OCI-LY7 (cell line): Measurements from ENCODE around the gene KCTD2. TPM values are rescaled to one million over a fixed set of nuclear protein-coding genes. Genes with fewer than 3 reads are reported as not detected.
A peak's percentile ranks its signal among the peaks of the same experiment; 100 is the strongest.

Experiments used
- BruUV-seq: library from RNA; stranded (reverse); fragments of 400-500 nt; replicated peaks from 2 replicates; lab custom pipeline; 2021; lab: Mats Ljungman, UMichigan
- CTCF ChIA-PET: fragments of 300-600 bp; sonication (Branson Sonifier 250); formaldehyde crosslinking; loops from one replicate; lab custom pipeline; 2022; ENCODE audit warnings: antibody characterized with exemption; ENCODE audit not compliant: unreplicated experiment; lab: Charles Lee
- POLR2A ChIA-PET: fragments of 300-600 bp; sonication (Branson Sonifier 250); formaldehyde crosslinking; loops from one replicate; lab custom pipeline; 2022; ENCODE audit warnings: antibody characterized with exemption; lab: Charles Lee
- DNase-seq: peaks from one replicate; pipeline ENCODE4 v3.0.0-alpha.2; 2015; ENCODE audit warnings: low spot score
- H2AFZ ChIP-seq: fragments of 200-600 bp; sonication (generic), shearing (Covaris generic); 2 replicates; pipeline ENCODE4 v1.6.1; 2014; ENCODE audit warnings: mild to moderate bottlenecking, antibody characterized with exemption, low read length, moderate library complexity
- H3K27ac ChIP-seq: fragments of 200-600 bp; sonication (generic); 2 replicates; pipeline ENCODE4 v1.5.1; 2014; ENCODE audit warnings: mixed run types, low read depth, mild to moderate bottlenecking, moderate library complexity, low read length, inconsistent platforms; ENCODE audit not compliant: poor library complexity, severe bottlenecking
- H3K36me3 ChIP-seq: fragments of 200-600 bp; sonication (generic); 2 replicates; pipeline ENCODE4 v1.6.1; 2014; ENCODE audit warnings: mild to moderate bottlenecking, antibody characterized with exemption, low read length, moderate library complexity, mixed read lengths; ENCODE audit not compliant: insufficient read depth
- H3K4me1 ChIP-seq: fragments of 200-600 bp; sonication (generic); 2 replicates; pipeline ENCODE4 v1.5.1; 2014; ENCODE audit warnings: mild to moderate bottlenecking, low read length; ENCODE audit not compliant: insufficient read depth, poor library complexity, severe bottlenecking
- H3K4me2 ChIP-seq: fragments of 200-600 bp; sonication (generic); 2 replicates; pipeline ENCODE4 v1.6.1; 2014; ENCODE audit warnings: mild to moderate bottlenecking, low read length
- H3K4me3 ChIP-seq: fragments of 200-600 bp; sonication (generic); 2 replicates; pipeline ENCODE4 v1.5.1; 2014; ENCODE audit warnings: mild to moderate bottlenecking, low read depth, low read length; ENCODE audit not compliant: poor library complexity, severe bottlenecking
- H3K79me2 ChIP-seq: fragments of 200-600 bp; sonication (generic); 2 replicates; pipeline ENCODE4 v1.6.1; 2016; ENCODE audit warnings: low read depth, mild to moderate bottlenecking, low read length, moderate library complexity, mixed read lengths; ENCODE audit not compliant: insufficient read depth
- H3K9me2 ChIP-seq: fragments of 200-600 bp; sonication (generic); 2 replicates; pipeline ENCODE4 v1.6.1; 2016; ENCODE audit warnings: mild to moderate bottlenecking, low read length, mixed read lengths; ENCODE audit not compliant: insufficient read depth
- H3K9me3 ChIP-seq: fragments of 200-600 bp; sonication (generic); 2 replicates; pipeline ENCODE4 v1.6.1; 2014; ENCODE audit warnings: mild to moderate bottlenecking, mixed run types, low read length, mixed read lengths
- H4K20me1 ChIP-seq: fragments of 200-600 bp; sonication (generic); 2 replicates; pipeline ENCODE4 v1.6.1; 2014; ENCODE audit warnings: mild to moderate bottlenecking, antibody characterized with exemption, low read length, moderate library complexity, mixed read lengths; ENCODE audit not compliant: insufficient read depth
- EZH2phosphoT487 ChIP-seq: fragments of 200-600 bp; sonication (generic); IDR thresholded peaks from 2 replicates; pipeline ENCODE4 v1.6.1; 2018; ENCODE audit warnings: low read depth, borderline replicate concordance, mild to moderate bottlenecking, mixed run types, antibody characterized with exemption, low read length, moderate library complexity, mixed read lengths
- intact Hi-C: fragments of 100-400 bp; cut with micrococcal nuclease; formaldehyde crosslinking; loops from one replicate; pipeline ENCODE4 v1.10.0; 2022; ENCODE audit not compliant: unreplicated experiment
- small RNA-seq: library from RNA; depleted of rRNA; stranded (forward); fragments of <200 nt; gene quantifications from one replicate; pipeline ENCODE3, GENCODE V24; 2014
- total RNA-seq, 2 experiments: library from RNA; depleted of rRNA in 1 of 2; stranded (reverse); fragments of >200 nt in 1 of 2; shearing (Covaris generic) in 1 of 2; gene quantifications; 2 replicates each; pipeline ENCODE4 v1.2.3, GENCODE V29; 2014 to 2022
- TF ChIP-seq, protein P1 (sequence below): fragments of 200-600 bp; sonication (generic); conservative IDR thresholded peaks from 2 replicates; pipeline ENCODE4 v1.5.1; 2014; ENCODE audit warnings: mild to moderate bottlenecking, antibody characterized with exemption, low read length, moderate library complexity, mixed read lengths

Gene KCTD2
- total RNA-seq, 2 experiments from 2014 or later, result 21.0 to 29.8 TPM

DNA sequence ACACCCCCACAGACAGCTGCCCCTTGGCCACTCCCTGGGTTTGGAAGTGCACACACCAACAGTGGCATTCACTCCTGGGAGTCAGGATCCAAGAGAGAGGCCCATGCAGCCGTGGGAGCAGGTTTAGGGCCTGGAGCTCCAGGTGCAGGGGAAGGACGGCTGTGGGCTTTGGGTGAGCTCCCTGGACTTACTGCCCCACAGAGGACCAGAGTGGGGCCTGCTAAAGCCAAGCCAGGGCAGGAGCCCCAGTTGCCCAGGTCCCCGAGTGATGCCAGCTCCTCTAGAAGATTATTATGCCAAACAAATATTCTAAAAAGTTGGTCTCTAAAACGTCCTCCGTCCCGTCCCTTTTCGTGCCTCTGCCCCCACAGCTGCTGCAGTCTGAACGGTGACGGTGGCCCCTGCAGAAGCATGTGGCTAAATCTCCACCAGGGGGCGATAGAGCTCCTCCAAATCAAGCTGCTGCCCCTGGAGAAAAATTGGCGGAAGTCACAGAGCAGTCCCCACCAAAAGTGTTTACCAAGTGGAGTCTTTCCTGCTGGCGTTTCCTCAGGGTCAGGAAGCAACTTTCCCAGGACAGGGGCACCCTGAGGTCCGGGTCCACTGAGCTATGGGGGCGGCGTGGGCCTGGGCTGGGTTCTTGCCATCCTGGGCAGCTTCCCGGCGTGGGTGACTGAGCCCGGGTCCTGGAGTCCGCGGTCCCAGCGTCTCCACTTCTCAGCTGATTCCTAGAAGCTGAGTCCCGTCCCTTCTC, 67.0 kb downstream of the KCTD2 start:
- BruUV-seq, result no TSS peak
- peak overlapping the region; percentile 61 for H2AFZ ChIP-seq
- no peaks in the 10 kb centered on the region for H3K9me2 ChIP-seq
- peaks cover 5% of the 10 kb centered on the region; the same call in 1 of the 2 replicates for H3K79me2 ChIP-seq
- H4K20me1 ChIP-seq, result no peaks in the 10 kb centered on the region
- H3K4me2 ChIP-seq, result peak overlapping the region; percentile 72
- CTCF ChIA-PET, result interaction anchor here (0.5 to 2.8 kb wide), 18 partner anchors 9 to 152 kb away, joined by 3 to 26 read pairs (median 4); partner anchors contain the start of genes NT5C and NUP85
- intact Hi-C loops, result loop anchor here (1.0 to 2.0 kb wide), 6 partner anchors 17 to 298 kb away; partner anchors contain the start of gene NT5C
- peak; percentile 96 for DNase-seq
- no peaks in the 10 kb centered on the region for H3K9me3 ChIP-seq
- POLR2A ChIA-PET, result interaction anchor here (0.7 to 2.2 kb wide), 18 partner anchors 8 to 305 kb away, joined by 3 to 16 read pairs (median 5); partner anchors contain the start of genes MIF4GD, MRPL58, MRPS7 and NT5C
- TF ChIP-seq, protein P1, sequence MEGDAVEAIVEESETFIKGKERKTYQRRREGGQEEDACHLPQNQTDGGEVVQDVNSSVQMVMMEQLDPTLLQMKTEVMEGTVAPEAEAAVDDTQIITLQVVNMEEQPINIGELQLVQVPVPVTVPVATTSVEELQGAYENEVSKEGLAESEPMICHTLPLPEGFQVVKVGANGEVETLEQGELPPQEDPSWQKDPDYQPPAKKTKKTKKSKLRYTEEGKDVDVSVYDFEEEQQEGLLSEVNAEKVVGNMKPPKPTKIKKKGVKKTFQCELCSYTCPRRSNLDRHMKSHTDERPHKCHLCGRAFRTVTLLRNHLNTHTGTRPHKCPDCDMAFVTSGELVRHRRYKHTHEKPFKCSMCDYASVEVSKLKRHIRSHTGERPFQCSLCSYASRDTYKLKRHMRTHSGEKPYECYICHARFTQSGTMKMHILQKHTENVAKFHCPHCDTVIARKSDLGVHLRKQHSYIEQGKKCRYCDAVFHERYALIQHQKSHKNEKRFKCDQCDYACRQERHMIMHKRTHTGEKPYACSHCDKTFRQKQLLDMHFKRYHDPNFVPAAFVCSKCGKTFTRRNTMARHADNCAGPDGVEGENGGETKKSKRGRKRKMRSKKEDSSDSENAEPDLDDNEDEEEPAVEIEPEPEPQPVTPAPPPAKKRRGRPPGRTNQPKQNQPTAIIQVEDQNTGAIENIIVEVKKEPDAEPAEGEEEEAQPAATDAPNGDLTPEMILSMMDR, result peak; percentile 99
- TF ChIP-seq EZH2phosphoT487, result no peak
- H3K36me3 ChIP-seq, result peaks cover 8% of the 10 kb centered on the region
- peak overlapping the region; percentile 63 for H3K4me3 ChIP-seq
- peaks cover 50% of the 10 kb centered on the region for H3K4me1 ChIP-seq
- H3K27ac ChIP-seq, result peak overlapping the region; percentile 26

DNA sequence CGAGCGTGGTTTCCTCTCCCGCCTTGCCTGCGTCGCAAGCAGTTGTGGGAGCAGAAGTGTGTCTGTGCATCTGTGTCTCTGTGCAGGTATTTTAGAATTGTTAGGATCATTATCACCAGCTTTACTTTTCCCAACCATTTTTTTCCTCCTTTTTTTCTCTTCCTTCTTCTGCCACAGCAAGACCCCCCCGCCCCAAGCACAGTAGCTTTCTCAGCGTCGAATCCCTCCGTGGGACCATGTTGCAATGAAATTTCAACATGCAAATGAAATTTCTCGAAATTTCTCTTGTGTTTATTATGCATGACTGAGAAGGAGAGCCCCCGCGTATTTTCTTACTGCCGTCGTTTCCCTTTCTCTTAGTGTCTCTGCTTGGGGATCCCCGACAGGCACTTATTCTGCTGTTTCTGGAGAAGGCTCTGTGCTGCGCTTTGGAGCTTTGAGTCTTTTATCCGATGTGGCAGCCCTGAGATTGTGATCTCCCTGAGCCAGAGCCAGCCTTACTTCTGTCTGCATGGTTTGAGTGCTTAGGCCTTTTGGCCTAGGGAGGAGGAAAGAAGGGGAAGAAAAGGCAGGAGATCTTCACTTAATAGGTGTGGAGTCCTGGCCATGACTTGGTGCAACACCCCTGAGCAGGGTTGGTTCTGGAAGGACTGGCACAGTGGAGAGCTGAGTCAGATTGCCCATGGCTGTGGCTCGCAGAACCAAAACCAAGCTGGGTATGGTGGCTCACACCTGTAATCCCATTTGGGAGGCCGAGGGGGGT, 67.7 kb downstream of the KCTD2 start:
- intact Hi-C loops, result loop anchor here (1.0 to 2.0 kb wide), 6 partner anchors 17 to 298 kb away; partner anchors contain the start of gene NT5C
- Histone ChIP-seq H3K4me2 (peak overlapping the region; percentile 72), H4K20me1 (no peaks in the 10 kb centered on the region), H3K27ac (peak overlapping the region; percentile 26), H3K4me3 (peak overlapping the region; percentile 63), H3K79me2 (peaks cover 5% of the 10 kb centered on the region; the same call in 1 of the 2 replicates), H3K4me1 (peaks cover 45% of the 10 kb centered on the region), H2AFZ (peak overlapping the region; percentile 61), H3K9me3 (no peaks in the 10 kb centered on the region), H3K36me3 (peaks cover 8% of the 10 kb centered on the region), H3K9me2 (no peaks in the 10 kb centered on the region)
- ChIA-PET CTCF (interaction anchor here (0.6 to 2.8 kb wide), 14 partner anchors 10 to 115 kb away, joined by 3 to 26 read pairs (median 4); partner anchors contain the start of genes MRPL58, NT5C and NUP85), POLR2A (interaction anchor here (0.5 to 2.2 kb wide), 22 partner anchors 8 to 1407 kb away, joined by 3 to 16 read pairs (median 4); partner anchors contain the start of genes MIF4GD, MRPL58, MRPS7 and NT5C)
- BruUV-seq, result no TSS peak
- DNase-seq, result no peak
- TF ChIP-seq, protein P1, result no peak
- no peak for TF ChIP-seq EZH2phosphoT487

Small RNA genes lying within 50 kb of the gene (small RNA-seq; reads per million reads assigned to genes)
- gene AC111186.1 (not detected), gene RF00019 (not detected), gene RN7SL573P (not detected), gene RNU6-362P (not detected)

Other genes starting within 250 kb of the KCTD2 start
- gene GRIN2C, start 187.3 kb upstream of the KCTD2 start, total RNA-seq (2014; rRNA removed; shearing (Covaris generic)), result 0.22 and 0.26 TPM in 2 replicates
- gene GRIN2C, start 187.3 kb upstream of the KCTD2 start, total RNA-seq (2022), result 0.55 and 0.61 TPM in 2 replicates
- 12.2 TPM in 2 replicates for gene FDXR, start 174.2 kb upstream of the KCTD2 start, total RNA-seq (2014; rRNA removed; shearing (Covaris generic))
- 18.1 and 18.3 TPM in 2 replicates for gene FDXR, start 174.2 kb upstream of the KCTD2 start, total RNA-seq (2022)
- gene FADS6, start 153.6 kb upstream of the KCTD2 start, total RNA-seq (2014; rRNA removed; shearing (Covaris generic)), result not detected in 2 replicates
- not detected in 2 replicates for gene FADS6, start 153.6 kb upstream of the KCTD2 start, total RNA-seq (2022)
- not detected in 2 replicates for gene USH1G, start 124.0 kb upstream of the KCTD2 start, total RNA-seq (2014; rRNA removed; shearing (Covaris generic))
- not detected in 2 replicates for gene USH1G, start 124.0 kb upstream of the KCTD2 start, total RNA-seq (2022)
- gene OTOP2, start 123.0 kb upstream of the KCTD2 start, total RNA-seq (2014; rRNA removed; shearing (Covaris generic)), result not detected in 2 replicates
- not detected in 2 replicates for gene OTOP2, start 123.0 kb upstream of the KCTD2 start, total RNA-seq (2022)
- gene OTOP3, start 111.3 kb upstream of the KCTD2 start, total RNA-seq (2014; rRNA removed; shearing (Covaris generic)), result not detected in 2 replicates
- not detected in 2 replicates for gene OTOP3, start 111.3 kb upstream of the KCTD2 start, total RNA-seq (2022)
- 0.35 and 0.85 TPM in 2 replicates for gene HID1, start 74.5 kb upstream of the KCTD2 start, total RNA-seq (2014; rRNA removed; shearing (Covaris generic))
- 8.5 and 9.9 TPM in 2 replicates for gene HID1, start 74.5 kb upstream of the KCTD2 start, total RNA-seq (2022)
- 0.10 and 0.79 TPM in 2 replicates for gene CDR2L, start 59.6 kb upstream of the KCTD2 start, total RNA-seq (2014; rRNA removed; shearing (Covaris generic))
- gene CDR2L, start 59.6 kb upstream of the KCTD2 start, total RNA-seq (2022), result 0.49 and 0.74 TPM in 2 replicates
- 79.8 and 84.2 TPM in 2 replicates for gene MRPL58, start 34.6 kb upstream of the KCTD2 start, total RNA-seq (2014; rRNA removed; shearing (Covaris generic))
- 70.7 and 75.3 TPM in 2 replicates for gene MRPL58, start 34.6 kb upstream of the KCTD2 start, total RNA-seq (2022)
- gene ATP5PD, start 256 bp upstream of the KCTD2 start, total RNA-seq (2014; rRNA removed; shearing (Covaris generic)), result 293 and 301 TPM in 2 replicates
- 314 and 317 TPM in 2 replicates for gene ATP5PD, start 256 bp upstream of the KCTD2 start, total RNA-seq (2022)
- not detected in 2 replicates for gene SLC16A5, start 40.7 kb downstream of the KCTD2 start, total RNA-seq (2014; rRNA removed; shearing (Covaris generic))
- not detected in 2 replicates for gene SLC16A5, start 40.7 kb downstream of the KCTD2 start, total RNA-seq (2022)
- 6.8 and 7.1 TPM in 2 replicates for gene ARMC7, start 62.7 kb downstream of the KCTD2 start, total RNA-seq (2014; rRNA removed; shearing (Covaris generic))
- 16.9 and 19.9 TPM in 2 replicates for gene ARMC7, start 62.7 kb downstream of the KCTD2 start, total RNA-seq (2022)
- gene NT5C, start 84.5 kb downstream of the KCTD2 start, total RNA-seq (2014; rRNA removed; shearing (Covaris generic)), result 229 and 259 TPM in 2 replicates
- gene NT5C, start 84.5 kb downstream of the KCTD2 start, total RNA-seq (2022), result 106 and 107 TPM in 2 replicates
- gene JPT1, start 107.3 kb downstream of the KCTD2 start, total RNA-seq (2014; rRNA removed; shearing (Covaris generic)), result 121 and 140 TPM in 2 replicates
- 251 and 253 TPM in 2 replicates for gene JPT1, start 107.3 kb downstream of the KCTD2 start, total RNA-seq (2022)
- gene SUMO2, start 135.7 kb downstream of the KCTD2 start, total RNA-seq (2014; rRNA removed; shearing (Covaris generic)), result 286 and 296 TPM in 2 replicates
- gene SUMO2, start 135.7 kb downstream of the KCTD2 start, total RNA-seq (2022), result 628 and 714 TPM in 2 replicates
- 129 and 130 TPM in 2 replicates for gene NUP85, start 158.5 kb downstream of the KCTD2 start, total RNA-seq (2014; rRNA removed; shearing (Covaris generic))
- gene NUP85, start 158.5 kb downstream of the KCTD2 start, total RNA-seq (2022), result 187 and 219 TPM in 2 replicates
- 52.3 and 77.6 TPM in 2 replicates for gene GGA3, start 214.4 kb downstream of the KCTD2 start, total RNA-seq (2014; rRNA removed; shearing (Covaris generic))
- gene GGA3, start 214.4 kb downstream of the KCTD2 start, total RNA-seq (2022), result 106 and 122 TPM in 2 replicates
- gene MRPS7, start 214.7 kb downstream of the KCTD2 start, total RNA-seq (2014; rRNA removed; shearing (Covaris generic)), result 123 and 127 TPM in 2 replicates
- gene MRPS7, start 214.7 kb downstream of the KCTD2 start, total RNA-seq (2022), result 90.2 and 103 TPM in 2 replicates
- 69.4 and 70.9 TPM in 2 replicates for gene MIF4GD, start 224.0 kb downstream of the KCTD2 start, total RNA-seq (2014; rRNA removed; shearing (Covaris generic))
- gene MIF4GD, start 224.0 kb downstream of the KCTD2 start, total RNA-seq (2022), result 132 and 139 TPM in 2 replicates
- 113 TPM in 2 replicates for gene SLC25A19, start 242.2 kb downstream of the KCTD2 start, total RNA-seq (2014; rRNA removed; shearing (Covaris generic))
- 118 and 144 TPM in 2 replicates for gene SLC25A19, start 242.2 kb downstream of the KCTD2 start, total RNA-seq (2022)